ENCODE measurements around the gene CFAP74.
"Not testable (repeated sequence)": the region's sequence is repeated elsewhere in the genome, so short reads cannot be mapped to it uniquely, and the experiment has no call there.

Gene CFAP74

DNA sequence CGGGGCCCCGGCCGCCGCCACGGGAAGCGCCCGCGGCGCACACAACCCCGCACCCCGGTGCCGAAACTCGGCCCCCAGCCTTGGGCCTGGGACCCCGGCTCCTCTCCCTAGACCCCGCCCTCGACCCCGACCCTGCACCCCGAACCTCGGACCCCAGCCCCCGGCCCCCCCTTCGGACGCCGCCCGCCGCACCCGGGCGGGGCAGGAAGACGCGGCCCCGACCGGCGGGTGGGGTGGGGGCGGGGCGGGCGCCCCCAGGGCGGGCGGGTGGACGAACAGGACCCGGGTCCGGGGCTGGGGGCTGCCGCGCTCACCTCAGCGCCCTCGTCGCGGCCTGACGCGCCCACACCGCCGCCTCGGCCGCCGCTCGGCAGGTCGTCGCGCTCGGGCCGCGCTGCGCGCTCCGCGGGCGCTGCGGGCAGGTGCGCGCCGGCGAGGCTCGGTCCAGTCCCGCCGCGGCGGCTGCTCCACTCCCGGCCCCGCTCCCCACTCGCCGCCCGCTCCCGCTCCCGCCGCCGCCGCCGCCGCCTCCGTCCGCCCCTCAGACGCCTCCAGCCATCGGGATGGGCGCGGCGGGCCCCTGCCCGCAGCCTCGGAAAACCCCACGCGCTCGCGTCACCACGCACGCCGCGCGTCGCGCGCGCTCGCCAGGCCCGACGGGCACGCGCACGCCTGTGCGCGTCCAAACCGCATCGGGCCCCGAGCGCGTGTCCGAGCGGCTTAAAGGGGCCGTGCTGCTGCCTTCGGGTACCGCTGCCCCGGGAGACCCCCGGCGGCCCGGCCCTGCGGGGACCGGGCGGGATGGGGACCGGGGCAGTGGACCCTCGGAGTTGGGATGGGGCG is 112.9 kb downstream of the CFAP74 start, which contains the start of gene GNB1:
Gene GNB1 (minus strand): TSS at position 582 of the 843 bp plus-strand sequence. CDS start 65,634 bp downstream, outside the sequence.
- peaks cover 6% of the 10 kb centered on the region for H3K36me3 ChIP-seq
- peaks cover 7% of the 10 kb centered on the region for H3K4me1 ChIP-seq
- H3K9me3 ChIP-seq = no peaks in the 10 kb centered on the region
- TF ChIP-seq CTCF (IDR thresholded peaks at IDR 0.05; ENCODE audit: low read depth, low read length) = no peak
- H3K27me3 ChIP-seq = no peaks in the 10 kb centered on the region
- peak within 1 kb of the TSS; percentile 86 for H3K4me3 ChIP-seq (ENCODE audit: low read depth, low read length)
- peak; percentile 92 for DNase-seq

DNA sequence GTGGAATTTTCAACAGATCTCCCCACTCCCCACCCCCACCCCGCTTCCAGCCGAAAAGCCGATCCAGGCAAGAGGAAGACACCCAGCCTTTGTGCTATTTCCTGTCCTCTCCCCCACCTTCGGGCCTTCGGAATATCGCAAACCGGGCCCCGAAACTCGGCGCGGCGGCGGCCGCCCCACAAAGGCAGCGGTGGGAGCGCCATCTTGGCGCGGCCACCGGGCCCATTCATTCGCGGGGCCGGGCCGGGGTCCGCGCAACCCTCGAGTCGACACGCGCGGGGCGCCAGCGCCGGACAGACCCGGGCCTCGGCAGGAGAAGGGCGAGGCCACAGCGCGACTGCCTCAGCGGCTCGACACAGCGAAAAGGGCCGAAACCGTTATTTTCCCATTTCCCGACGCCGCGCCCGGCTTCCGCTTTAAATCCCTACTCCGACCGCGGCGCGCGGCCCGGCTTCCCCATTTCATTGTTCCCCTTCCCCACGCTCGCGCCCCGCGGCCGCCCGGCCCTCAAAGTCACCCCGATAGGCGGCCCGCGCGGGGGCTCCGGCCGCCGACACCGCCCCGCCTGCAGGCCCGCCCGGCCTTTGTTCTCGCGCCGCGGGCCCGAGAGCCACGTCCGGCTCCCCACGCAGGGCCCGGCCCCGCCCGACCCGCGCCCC is 113.6 kb downstream of the CFAP74 start:
- H3K4me3 ChIP-seq (ENCODE audit: low read depth, low read length) = peak overlapping the region; percentile 86
- peaks cover 9% of the 10 kb centered on the region for H3K36me3 ChIP-seq
- peaks cover 7% of the 10 kb centered on the region for H3K4me1 ChIP-seq
- H3K9me3 ChIP-seq = no peaks in the 10 kb centered on the region
- peak; percentile 46 for DNase-seq
- no peaks in the 10 kb centered on the region for H3K27me3 ChIP-seq
- no peak for TF ChIP-seq CTCF (IDR thresholded peaks at IDR 0.05; ENCODE audit: low read depth, low read length)

DNA sequence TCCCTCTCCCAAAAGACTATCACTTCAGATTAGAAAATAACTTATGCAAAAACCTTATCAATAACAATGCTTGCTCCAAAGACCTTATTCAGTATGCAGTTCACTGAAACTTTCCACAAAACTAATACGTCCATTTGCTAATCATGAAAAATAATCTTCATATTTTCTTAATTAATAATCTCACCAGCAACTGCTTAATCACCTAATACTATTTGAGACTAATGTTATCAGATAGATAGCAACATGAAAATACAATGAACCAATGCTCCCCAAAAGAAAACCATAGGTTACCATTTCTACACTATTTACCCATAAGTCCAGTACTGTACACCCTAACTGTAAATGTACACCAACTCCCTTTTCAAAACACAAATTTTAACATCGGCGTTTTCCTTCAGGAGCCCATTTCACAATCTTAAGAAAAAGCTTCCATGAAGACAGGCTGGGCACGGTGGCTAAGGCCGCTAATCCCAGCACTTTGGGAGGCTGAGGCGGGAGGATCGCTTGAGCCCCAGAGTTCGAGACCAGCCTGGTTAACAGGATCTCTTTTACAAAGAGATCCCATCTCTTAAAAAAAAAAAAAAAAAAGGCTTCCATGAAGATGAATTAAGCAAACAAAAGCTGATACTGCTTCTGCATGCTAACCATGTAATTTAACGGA is 114.4 kb downstream of the CFAP74 start:
- peak overlapping the region; percentile 86 for H3K4me3 ChIP-seq (ENCODE audit: low read depth, low read length)
- H3K27me3 ChIP-seq = no peaks in the 10 kb centered on the region
- no peak for DNase-seq
- H3K9me3 ChIP-seq = no peaks in the 10 kb centered on the region
- peaks cover 11% of the 10 kb centered on the region for H3K36me3 ChIP-seq
- peaks cover 7% of the 10 kb centered on the region for H3K4me1 ChIP-seq
- TF ChIP-seq CTCF (IDR thresholded peaks at IDR 0.05; ENCODE audit: low read depth, low read length) = no peak

DNA sequence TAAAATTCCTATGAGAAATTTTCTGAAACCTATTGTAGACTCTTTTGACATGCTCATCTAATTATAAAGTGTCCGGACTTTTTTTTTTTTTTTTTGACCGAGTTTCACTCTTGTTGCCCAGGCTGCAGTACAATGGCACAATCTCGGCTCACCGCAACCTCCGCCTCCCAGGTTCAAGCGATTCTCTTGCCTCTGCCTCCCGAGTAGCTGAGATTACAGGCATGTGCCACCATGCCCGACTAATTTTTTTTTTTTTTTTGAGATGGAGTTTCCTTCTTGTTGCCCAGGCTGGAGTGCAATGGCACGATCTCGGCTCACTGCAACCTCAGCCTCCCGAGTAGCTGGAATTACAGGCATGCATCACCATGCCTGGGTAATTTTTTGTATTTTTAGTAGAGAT is 119.7 kb downstream of the CFAP74 start:
- not testable (repeated sequence) for H3K9me3 ChIP-seq; DNase-seq; H3K4me3 ChIP-seq (ENCODE audit: low read depth, low read length); H3K4me1 ChIP-seq; H3K27me3 ChIP-seq
- peaks cover 22% of the 10 kb centered on the region for H3K36me3 ChIP-seq

- peak; percentile 29 for DNase-seq
- Histone ChIP-seq H3K27me3 (no peaks in the 10 kb centered on the region), H3K9me3 (no peaks in the 10 kb centered on the region), H3K4me1 (no peaks in the 10 kb centered on the region), H3K36me3 (peaks cover 25% of the 10 kb centered on the region), H3K4me3 (ENCODE audit: low read depth, low read length) (no peak overlapping the region)
- TF ChIP-seq CTCF (IDR thresholded peaks at IDR 0.05; ENCODE audit: low read depth, low read length) = no peak
Observed at GRCh38 chr1:1883092-1883873, 120.3 kb downstream of the CFAP74 start.

DNA sequence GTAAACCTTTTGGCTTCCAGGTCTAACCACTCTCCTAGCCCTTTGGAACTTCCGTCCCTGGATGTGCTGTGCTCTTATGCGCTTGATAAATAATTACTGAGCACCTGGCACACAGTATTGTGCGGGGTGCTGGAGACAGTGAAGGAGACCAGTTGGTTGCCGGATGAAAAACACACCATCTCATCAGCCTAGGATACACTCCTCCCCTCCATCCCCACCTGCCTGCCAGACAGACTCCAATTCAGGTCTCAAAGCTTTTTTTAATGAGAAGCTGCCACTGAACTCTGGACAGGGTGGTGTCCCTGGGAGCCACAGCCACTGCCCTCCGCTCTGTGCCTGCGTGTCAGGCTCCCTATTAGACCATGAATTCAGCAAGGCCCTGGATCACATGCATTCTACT is 121.9 kb downstream of the CFAP74 start:
- Histone ChIP-seq H3K27me3 (no peaks in the 10 kb centered on the region), H3K9me3 (no peaks in the 10 kb centered on the region), H3K4me1 (no peaks in the 10 kb centered on the region), H3K36me3 (peaks cover 38% of the 10 kb centered on the region), H3K4me3 (ENCODE audit: low read depth, low read length) (no peak overlapping the region)
- no peak for TF ChIP-seq CTCF (IDR thresholded peaks at IDR 0.05; ENCODE audit: low read depth, low read length)
- DNase-seq = no peak
